SU-DHL-6 (cell line): Measurements from ENCODE around the gene SLC25A13.

Experiments used
- H2AFZ ChIP-seq: fragments of 200-600 bp; sonication (generic); 2 replicates; pipeline ENCODE4 v1.6.1; 2014; ENCODE audit warnings: low read depth, mild to moderate bottlenecking, moderate library complexity, mixed read lengths, antibody characterized with exemption, low read length; ENCODE audit not compliant: severe bottlenecking
- H3F3A ChIP-seq: fragments of 200-600 bp; shearing (Covaris generic); 2 replicates; pipeline ENCODE4 v1.6.0; 2016; ENCODE audit warnings: antibody characterized with exemption, mild to moderate bottlenecking; ENCODE audit not compliant: insufficient read depth
- H3K27ac ChIP-seq: fragments of 200-600 bp; sonication (generic); 2 replicates; pipeline ENCODE4 v1.5.1; 2016; ENCODE audit warnings: low read depth, mild to moderate bottlenecking, low read length, moderate library complexity, mixed read lengths
- H3K27me3 ChIP-seq: fragments of 200-600 bp; sonication (generic), shearing (Covaris generic); 2 replicates; pipeline ENCODE4 v1.6.0; 2014; ENCODE audit warnings: mild to moderate bottlenecking, low read length
- H3K36me3 ChIP-seq: fragments of 200-600 bp; sonication (generic); 2 replicates; pipeline ENCODE4 v1.6.1; 2014; ENCODE audit warnings: mild to moderate bottlenecking, low read length, mixed read lengths
- H3K4me2 ChIP-seq: fragments of 300-600, 200-600 bp; shearing (Covaris generic), sonication (generic); 2 replicates; pipeline ENCODE4 v1.6.0; 2014; ENCODE audit warnings: low read length, low read depth, mild to moderate bottlenecking; ENCODE audit not compliant: poor library complexity, severe bottlenecking
- H3K4me3 ChIP-seq: fragments of 200-600 bp; sonication (generic); 2 replicates; pipeline ENCODE4 v1.5.1; 2014; ENCODE audit warnings: antibody characterized with exemption, low read length, mild to moderate bottlenecking, mixed read lengths; ENCODE audit not compliant: insufficient read depth, poor library complexity, severe bottlenecking
- H3K79me2 ChIP-seq: fragments of 200-600 bp; sonication (generic); 2 replicates; pipeline ENCODE4 v1.6.1; 2014; ENCODE audit warnings: mild to moderate bottlenecking, low read length, moderate library complexity; ENCODE audit not compliant: insufficient read depth
- H3K9ac ChIP-seq: fragments of 200-600 bp; sonication (generic); 2 replicates; pipeline ENCODE4 v1.7.0; 2014; ENCODE audit warnings: mild to moderate bottlenecking, low read length
- H3K9me2 ChIP-seq: fragments of 200-600 bp; sonication (generic); replicated peaks from 2 replicates; pipeline ENCODE4 v1.6.1; 2014; ENCODE audit warnings: low read length; ENCODE audit not compliant: insufficient read depth
- H3K9me3 ChIP-seq: fragments of 200-600 bp; sonication (generic); 2 replicates; pipeline ENCODE4 v1.6.1; 2014; ENCODE audit warnings: low read length, mixed read lengths; ENCODE audit not compliant: insufficient read depth
- H4K20me1 ChIP-seq: fragments of 200-600 bp; sonication (generic); 2 replicates; pipeline ENCODE4 v1.6.1; 2014; ENCODE audit warnings: low read depth, mild to moderate bottlenecking, antibody characterized with exemption, low read length, moderate library complexity, mixed read lengths
- CTCF ChIP-seq: fragments of 200-600 bp; sonication (generic); IDR thresholded peaks from one replicate; pipeline ENCODE4 v1.5.1; 2017; ENCODE audit warnings: antibody characterized with exemption, mild to moderate bottlenecking, low read length, moderate library complexity; ENCODE audit not compliant: insufficient read depth, poor library complexity, severe bottlenecking
- EZH2phosphoT487 ChIP-seq: fragments of 200-600 bp; sonication (generic), shearing (Covaris generic); conservative IDR thresholded peaks from 2 replicates; pipeline ENCODE4 v1.6.1; 2018; ENCODE audit warnings: mild to moderate bottlenecking, antibody characterized with exemption, low read length, moderate library complexity, mixed read lengths

Gene SLC25A13

GRCh38 chr7:96287132-96287531, 34.8 kb downstream of the SLC25A13 start:
- no peaks in the 10 kb centered on the region for H3K27me3 ChIP-seq
- no peak overlapping the region for H2AFZ ChIP-seq
- H3K27ac ChIP-seq: no peak overlapping the region
- H3K9me3 ChIP-seq: no peaks in the 10 kb centered on the region
- no peaks in the 10 kb centered on the region for H3K36me3 ChIP-seq
- no peak overlapping the region for H3K4me2 ChIP-seq
- TF ChIP-seq EZH2phosphoT487 (no peak), CTCF (no peak)
- no peak overlapping the region for H3K9ac ChIP-seq
- no peaks in the 10 kb centered on the region; the same call in 1 of the 2 replicates for H4K20me1 ChIP-seq
- no peak overlapping the region for H3K4me3 ChIP-seq
- H3K79me2 ChIP-seq: peaks cover 22% of the 10 kb centered on the region; the same call in 1 of the 2 replicates
- H3K9me2 ChIP-seq: no peaks in the 10 kb centered on the region
- no peaks in the 10 kb centered on the region for H3F3A ChIP-seq

- Histone ChIP-seq H3K4me2 (no peak overlapping the region), H3F3A (no peaks in the 10 kb centered on the region), H3K4me3 (no peak overlapping the region), H3K9ac (no peak overlapping the region), H2AFZ (no peak overlapping the region), H3K27me3 (no peaks in the 10 kb centered on the region), H3K9me2 (no peaks in the 10 kb centered on the region; the same call in 1 of the 2 replicates), H3K27ac (no peak overlapping the region), H3K9me3 (no peaks in the 10 kb centered on the region), H3K36me3 (no peaks in the 10 kb centered on the region), H3K79me2 (peaks cover 30% of the 10 kb centered on the region; the same call in 1 of the 2 replicates), H4K20me1 (no peaks in the 10 kb centered on the region; the same call in 1 of the 2 replicates)
- no peak for TF ChIP-seq CTCF
- TF ChIP-seq EZH2phosphoT487: no peak
These were observed 36.3 kb downstream of the SLC25A13 start for GRCh38 chr7:96285579-96285978.

GRCh38 chr7:96284835-96285234, 37.1 kb downstream of the SLC25A13 start:
- H3K4me2 ChIP-seq: no peak overlapping the region
- peaks cover 4% of the 10 kb centered on the region; the same call in 1 of the 2 replicates for H3K36me3 ChIP-seq
- TF ChIP-seq CTCF (no peak), EZH2phosphoT487 (no peak)
- H3K9me3 ChIP-seq: no peaks in the 10 kb centered on the region
- no peaks in the 10 kb centered on the region; the same call in 1 of the 2 replicates for H3K9me2 ChIP-seq
- H3K4me3 ChIP-seq: no peak overlapping the region
- no peaks in the 10 kb centered on the region for H3K27me3 ChIP-seq
- no peak overlapping the region for H3K27ac ChIP-seq
- H3K79me2 ChIP-seq: peaks cover 36% of the 10 kb centered on the region
- H2AFZ ChIP-seq: no peak overlapping the region
- no peak overlapping the region for H3K9ac ChIP-seq
- no peaks in the 10 kb centered on the region; the same call in 1 of the 2 replicates for H4K20me1 ChIP-seq
- no peaks in the 10 kb centered on the region for H3F3A ChIP-seq
